GM12892 (cell line): ENCODE results near the gene TRRAP.

Experiments used
- POLR2AphosphoS5 ChIP-seq: IDR thresholded peaks from 2 replicates; pipeline ENCODE4 v1.6.1; 2011; ENCODE audit warnings: low read depth, low read length, control low read depth
- TAF1 ChIP-seq: IDR thresholded peaks from 2 replicates; pipeline ENCODE4 v1.6.1; 2011; ENCODE audit warnings: low read depth, mild to moderate bottlenecking, control low read depth, low read length, borderline replicate concordance

DNA sequence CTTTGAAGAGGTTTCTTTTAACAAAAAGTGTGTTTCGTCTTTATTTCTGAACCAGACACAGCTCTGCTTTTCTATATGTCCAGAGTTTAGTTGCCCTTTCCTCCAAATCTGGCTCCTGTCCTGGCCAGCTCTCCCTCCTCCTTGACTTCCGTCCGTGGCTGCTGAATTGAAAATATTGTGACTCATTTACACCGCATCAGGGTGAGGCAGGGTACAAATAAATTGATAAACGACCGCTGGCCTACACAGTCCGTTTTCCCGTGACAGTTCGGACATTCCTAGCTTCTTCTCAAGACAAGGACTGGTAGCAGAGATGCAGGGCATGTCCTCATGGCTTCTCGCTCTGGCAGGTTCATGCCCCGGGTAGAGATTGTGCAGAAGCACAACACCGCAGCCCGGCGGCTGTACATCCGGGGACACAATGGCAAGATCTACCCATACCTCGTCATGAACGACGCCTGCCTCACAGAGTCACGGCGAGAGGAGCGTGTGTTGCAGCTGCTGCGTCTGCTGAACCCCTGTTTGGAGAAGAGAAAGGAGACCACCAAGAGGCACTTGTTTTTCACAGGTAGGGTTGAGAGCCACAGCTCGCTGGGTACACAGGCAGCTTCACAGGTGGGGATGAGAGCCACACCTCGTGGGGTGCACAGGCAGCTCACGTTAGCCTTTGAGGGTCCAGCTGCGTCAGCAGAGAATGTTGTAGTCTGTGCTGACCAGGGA is 126.6 kb downstream of the TRRAP start:
- TF ChIP-seq POLR2AphosphoS5, result no peak
- TF ChIP-seq TAF1, result no peak
